Ascending aorta (tissue), 2 donors: ENCODE results near the gene DYNC1I1. TPM values are rescaled to one million over a fixed set of nuclear protein-coding genes. Genes with fewer than 3 reads are reported as not detected.

Source experiments
- DNase-seq, 2 donors: peaks; one replicate each; pipeline ENCODE4 v3.0.0-alpha.2; 2019; ENCODE audit warnings: low spot score in 2 of 2
- H3K27ac ChIP-seq, 2 donors: fragments of 200-600 bp; sonication (generic); one replicate each; pipeline ENCODE4 v1.5.1; 2016 to 2017; ENCODE audit warnings: mild to moderate bottlenecking in 1 of 2
- H3K27me3 ChIP-seq: fragments of 200-600 bp; sonication (generic); one replicate; pipeline ENCODE4 v1.5.1; 2017
- H3K36me3 ChIP-seq, 2 donors: fragments of 200-600 bp; sonication (generic); one replicate each; pipeline ENCODE4 v1.5.1; 2016
- H3K4me1 ChIP-seq, 2 donors: fragments of 200-600 bp; sonication (generic); one replicate each; pipeline ENCODE4 v1.5.1; 2016 to 2017; ENCODE audit warnings: mild to moderate bottlenecking in 1 of 2
- H3K4me3 ChIP-seq, 2 donors: fragments of 200-600 bp; sonication (generic); one replicate each; pipeline ENCODE4 v1.5.1; 2016 to 2017; ENCODE audit warnings: mild to moderate bottlenecking in 1 of 2
- H3K9me3 ChIP-seq, 2 donors: fragments of 200-600 bp; sonication (generic); one replicate each; pipeline ENCODE4 v1.5.1; 2016
- CTCF ChIP-seq, 3 experiments: fragments of 200-600 bp in 2 of 3; fragments of 450-650 bp in 1 of 3; sonication (generic) in 2 of 3; IDR thresholded peaks; one replicate each; pipeline ENCODE4 v1.5.1; 2016 to 2019; ENCODE audit warnings: antibody characterized with exemption in 3 of 3, mild to moderate bottlenecking in 1 of 3, moderate library complexity in 1 of 3
- intact Hi-C: fragments of 100-400 bp; cut with DNase I; formaldehyde crosslinking; loops from one replicate; pipeline ENCODE4 v1.15.1; 2023
- total RNA-seq: library from RNA; depleted of rRNA; stranded (reverse); fragments of >200 nt; gene quantifications from one replicate; pipeline ENCODE4 v1.1.0, GENCODE V29; 2016

Gene DYNC1I1
- total RNA-seq, 1 donor from 2014 or later, result 13.2 TPM

GRCh38 chr7:95802270-95802669, 29.9 kb downstream of the DYNC1I1 start:
- DNase-seq, result no peak
- H3K4me1 ChIP-seq, result peaks cover 0 to 3% of the 10 kb centered on the region in 2 donors
- no peak for TF ChIP-seq CTCF (IDR thresholded peaks at IDR 0.05)
- no peak overlapping the region for H3K4me3 ChIP-seq
- H3K36me3 ChIP-seq, result peaks cover 0 to 3% of the 10 kb centered on the region in 2 donors
- no peaks in the 10 kb centered on the region for H3K9me3 ChIP-seq
- no peaks in the 10 kb centered on the region for H3K27me3 ChIP-seq
- H3K27ac ChIP-seq, result no peak overlapping the region
- intact Hi-C loops, result no loop called here

DNA sequence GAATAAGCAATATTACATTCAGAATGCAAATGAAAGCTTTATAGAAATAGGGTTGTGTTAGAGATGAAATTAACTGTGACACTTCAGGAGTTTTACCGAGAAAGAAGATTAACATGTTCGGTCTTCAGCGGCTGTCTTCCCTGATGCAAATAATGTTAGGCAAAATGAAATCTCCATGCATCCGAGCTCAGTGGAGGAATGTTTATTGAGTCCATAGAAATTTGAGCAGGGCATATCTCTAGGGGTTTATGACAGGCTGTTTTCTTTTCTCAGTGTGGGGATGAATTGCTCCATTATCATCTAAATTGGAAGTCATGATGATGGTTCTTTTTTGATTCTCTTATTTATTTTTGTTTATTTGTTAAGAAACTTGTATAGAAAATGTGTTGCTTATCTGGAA, 31.7 kb downstream of the DYNC1I1 start:
- Histone ChIP-seq H3K36me3 (peaks cover 0 to 3% of the 10 kb centered on the region in 2 donors), H3K4me1 (peaks cover 0 to 3% of the 10 kb centered on the region in 2 donors), H3K4me3 (no peak overlapping the region), H3K27me3 (no peaks in the 10 kb centered on the region), H3K27ac (no peak overlapping the region), H3K9me3 (no peaks in the 10 kb centered on the region)
- no peak for DNase-seq
- intact Hi-C loops, result no loop called here
- no peak for TF ChIP-seq CTCF (IDR thresholded peaks at IDR 0.05)

GRCh38 chr7:95805909-95806308, 33.6 kb downstream of the DYNC1I1 start:
- H3K27me3 ChIP-seq, result no peaks in the 10 kb centered on the region
- H3K36me3 ChIP-seq, result peaks cover 0 to 3% of the 10 kb centered on the region in 2 donors
- intact Hi-C loops, result no loop called here
- no peak overlapping the region for H3K4me3 ChIP-seq
- H3K27ac ChIP-seq, result no peak overlapping the region
- TF ChIP-seq CTCF (IDR thresholded peaks at IDR 0.05), result no peak
- H3K9me3 ChIP-seq, result no peaks in the 10 kb centered on the region
- DNase-seq, result no peak
- H3K4me1 ChIP-seq, result peaks cover 0 to 3% of the 10 kb centered on the region in 2 donors

DNA sequence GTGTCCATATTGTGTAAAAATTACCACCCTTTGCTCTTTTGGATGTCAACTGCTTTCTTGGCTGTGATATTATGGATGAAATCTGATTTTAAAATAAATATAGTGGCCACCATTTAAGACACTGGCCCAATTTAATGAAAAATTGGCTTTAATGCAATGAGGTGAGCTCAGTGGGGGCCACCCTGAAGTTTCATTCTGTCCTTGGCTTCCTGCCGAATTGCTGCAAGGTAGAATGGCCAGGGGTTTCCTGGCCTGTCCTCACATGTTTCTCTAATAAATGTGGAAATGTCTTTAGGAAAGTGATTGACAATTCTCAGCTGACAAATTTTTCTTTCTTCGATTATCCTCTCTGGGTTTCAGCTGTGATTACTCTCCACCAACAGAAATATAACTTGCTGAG, 36.0 kb downstream of the DYNC1I1 start:
- intact Hi-C loops, result no loop called here
- peaks cover 0 to 3% of the 10 kb centered on the region in 2 donors for H3K36me3 ChIP-seq
- no peak overlapping the region for H3K4me3 ChIP-seq
- no peak for TF ChIP-seq CTCF (IDR thresholded peaks at IDR 0.05)
- no peaks in the 10 kb centered on the region for H3K9me3 ChIP-seq
- H3K4me1 ChIP-seq, result no peaks in the 10 kb centered on the region
- no peak for DNase-seq
- H3K27ac ChIP-seq, result no peak overlapping the region
- no peaks in the 10 kb centered on the region for H3K27me3 ChIP-seq

DNA sequence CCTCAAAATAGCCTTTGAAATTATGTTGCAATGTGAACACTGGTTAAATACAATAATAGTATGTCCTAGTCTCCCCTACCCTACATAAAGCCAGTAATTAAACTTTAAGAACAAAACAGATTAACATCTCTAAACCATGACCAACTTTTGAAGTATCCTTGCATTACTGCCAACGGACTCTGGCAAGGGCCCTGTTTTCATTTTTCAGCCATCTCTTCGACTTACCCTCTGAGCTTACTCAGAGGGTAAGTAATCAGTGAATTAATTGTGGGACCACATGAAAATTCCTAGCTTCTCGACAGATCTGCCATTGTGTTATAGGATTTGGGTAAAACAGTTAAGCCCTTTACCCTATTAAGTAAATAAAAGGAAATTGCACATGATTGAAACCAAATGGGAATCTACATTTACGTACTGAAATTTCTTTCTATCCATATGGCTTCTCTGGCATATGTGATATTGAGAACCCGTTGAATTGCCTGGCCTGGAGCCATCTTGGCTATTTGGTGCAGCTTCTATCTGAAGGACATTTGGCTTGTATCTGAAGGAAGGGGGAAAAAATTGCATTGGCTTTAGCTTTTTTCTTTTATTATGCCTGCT, 39.6 kb downstream of the DYNC1I1 start:
- TF ChIP-seq CTCF (IDR thresholded peaks at IDR 0.05), result no peak
- Histone ChIP-seq H3K4me1 (no peaks in the 10 kb centered on the region), H3K36me3 (peaks cover 0 to under 1% of the 10 kb centered on the region in 2 donors), H3K27me3 (no peaks in the 10 kb centered on the region), H3K9me3 (no peaks in the 10 kb centered on the region), H3K4me3 (no peak overlapping the region), H3K27ac (no peak overlapping the region)
- intact Hi-C loops, result no loop called here
- no peak for DNase-seq

GRCh38 chr7:95814721-95815120, 42.4 kb downstream of the DYNC1I1 start:
- Histone ChIP-seq H3K4me1 (no peaks in the 10 kb centered on the region), H3K4me3 (no peak overlapping the region), H3K27ac (no peak overlapping the region), H3K36me3 (no peaks in the 10 kb centered on the region), H3K9me3 (no peaks in the 10 kb centered on the region), H3K27me3 (no peaks in the 10 kb centered on the region)
- TF ChIP-seq CTCF (IDR thresholded peaks at IDR 0.05), result no peak
- intact Hi-C loops, result no loop called here
- no peak for DNase-seq
